ENCODE results near the gene ENOPH1.

DNA sequence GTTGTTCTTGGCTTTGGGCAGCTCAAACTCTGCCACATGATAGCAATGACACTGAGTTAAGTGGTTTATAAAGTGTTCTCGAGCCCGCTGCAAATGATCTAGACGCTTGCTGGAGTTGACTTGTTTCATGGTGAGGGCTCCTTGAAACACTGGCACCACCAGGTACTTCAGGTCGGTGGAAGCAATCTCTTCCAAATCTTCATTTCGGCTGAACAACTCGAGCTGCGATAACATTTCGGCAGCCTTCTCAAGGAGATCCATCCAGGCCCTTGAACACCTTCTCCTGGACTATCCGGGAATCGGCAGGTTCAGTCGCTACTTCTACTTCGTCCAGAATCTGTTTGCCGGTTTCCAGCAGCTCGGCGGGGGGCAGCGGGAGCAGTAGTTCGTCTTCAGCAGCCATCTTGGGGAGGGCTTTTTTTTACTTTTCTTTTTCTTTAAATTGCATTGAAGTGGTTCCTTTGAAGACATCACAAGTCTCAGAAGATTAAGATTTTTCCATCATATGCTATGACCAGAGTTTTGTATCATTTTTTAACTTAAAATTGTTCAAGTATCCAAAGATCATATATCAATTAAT, 28.1 kb upstream of the ENOPH1 start:
- no peak for TF ChIP-seq CTCF (conservative IDR thresholded peaks at IDR 0.05 in 1 of 2, IDR thresholded peaks at IDR 0.05 in 1 of 2; ENCODE audit: low read depth in 1 of 2, low read length in 2 of 2)
- no peak for TF ChIP-seq EZH2 (IDR thresholded peaks at IDR 0.05; ENCODE audit: low read length, missing control alignments)

Data from fibroblast of lung (primary cell).